HG02763 (cell line): Measurements from ENCODE around the gene GSE1.

ENCODE experiments used
- ATAC-seq: cut with Tn5 transposase; IDR thresholded peaks from one replicate; pipeline ENCODE4 v1.9.1; 2021; ENCODE audit warnings: mild to moderate bottlenecking, moderate library complexity; ENCODE audit not compliant: unreplicated experiment

Gene GSE1

GRCh38 chr16:85616607-85617321 lies 3.6 kb downstream of the GSE1 start:
- ATAC-seq, result no peak

DNA sequence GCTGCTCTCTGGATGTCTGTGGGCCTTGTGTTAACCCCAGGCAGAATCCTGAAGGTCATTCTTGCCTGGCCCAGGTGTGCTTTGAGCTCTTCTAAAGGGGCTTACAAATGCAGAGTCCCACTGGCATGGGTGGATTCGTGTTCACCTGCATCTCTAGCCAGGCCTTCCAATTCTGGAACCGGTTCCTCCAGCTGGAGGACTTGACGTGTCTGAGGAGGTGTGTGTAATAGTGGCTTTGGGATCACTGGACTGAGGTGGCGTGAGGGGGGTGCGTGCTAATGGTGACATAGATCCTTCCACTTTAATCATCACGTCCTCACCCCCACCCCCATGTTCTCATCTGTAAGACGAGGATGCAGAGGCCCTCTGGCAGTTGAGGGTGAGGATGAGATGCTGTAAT lies 4.8 kb downstream of the GSE1 start:
- ATAC-seq, result no peak

GRCh38 chr16:85618521-85618920 lies 5.4 kb downstream of the GSE1 start:
- ATAC-seq, result no peak

GRCh38 chr16:85619101-85619891 lies 6.2 kb downstream of the GSE1 start:
- no peak for ATAC-seq

GRCh38 chr16:85620374-85620773 lies 7.3 kb downstream of the GSE1 start:
- no peak for ATAC-seq

GRCh38 chr16:85621698-85622428 lies 8.7 kb downstream of the GSE1 start:
- ATAC-seq, result no peak

DNA sequence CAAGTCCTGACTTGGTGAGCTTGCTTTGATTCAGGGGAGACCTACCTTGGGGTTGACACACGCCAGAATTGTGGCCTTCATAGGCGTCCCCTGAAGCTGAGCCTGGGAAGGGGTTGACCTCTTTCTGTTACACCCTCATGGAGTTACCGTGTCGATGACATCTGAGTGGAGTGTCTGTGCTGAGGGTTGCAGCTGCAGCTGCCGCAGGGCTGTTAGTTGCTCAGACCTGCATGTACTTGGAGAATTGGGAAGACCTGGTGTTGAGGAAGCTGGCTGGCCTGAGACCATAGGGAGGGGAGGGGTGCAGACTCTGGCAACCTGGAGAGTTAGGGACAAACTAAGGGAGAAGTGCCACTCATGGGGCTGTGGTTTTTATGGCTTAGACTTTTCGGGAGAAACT lies 9.6 kb downstream of the GSE1 start:
- ATAC-seq, result no peak

- no peak for ATAC-seq
These were observed 10.1 kb downstream of the GSE1 start for GRCh38 chr16:85623250-85623649.

- ATAC-seq, result no peak
These were observed 11.0 kb downstream of the GSE1 start for GRCh38 chr16:85623997-85624601.

GRCh38 chr16:85624646-85625045 lies 11.5 kb downstream of the GSE1 start:
- no peak for ATAC-seq

DNA sequence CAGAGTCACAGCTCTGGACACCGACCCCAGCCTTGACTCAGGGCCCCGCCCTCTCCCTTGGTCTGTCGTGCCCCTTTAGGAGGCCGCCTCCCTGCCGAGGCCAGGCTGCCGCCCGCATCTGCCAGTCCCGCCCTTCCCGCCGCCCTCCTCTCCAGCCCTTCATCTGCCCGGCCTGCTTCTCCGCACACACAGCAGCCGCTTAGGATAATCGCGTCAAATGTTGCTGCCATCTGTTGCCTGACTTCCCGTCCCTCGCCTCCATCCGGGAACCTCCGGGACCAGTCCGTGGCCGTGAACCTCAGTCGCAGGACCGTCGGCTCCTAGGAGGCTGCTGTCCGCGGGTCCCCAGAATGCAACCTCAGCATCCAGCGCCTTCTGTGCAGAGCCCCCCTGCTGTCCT lies 11.9 kb downstream of the GSE1 start:
- no peak for ATAC-seq

GRCh38 chr16:85625485-85626117 lies 12.5 kb downstream of the GSE1 start:
- no peak for ATAC-seq

DNA sequence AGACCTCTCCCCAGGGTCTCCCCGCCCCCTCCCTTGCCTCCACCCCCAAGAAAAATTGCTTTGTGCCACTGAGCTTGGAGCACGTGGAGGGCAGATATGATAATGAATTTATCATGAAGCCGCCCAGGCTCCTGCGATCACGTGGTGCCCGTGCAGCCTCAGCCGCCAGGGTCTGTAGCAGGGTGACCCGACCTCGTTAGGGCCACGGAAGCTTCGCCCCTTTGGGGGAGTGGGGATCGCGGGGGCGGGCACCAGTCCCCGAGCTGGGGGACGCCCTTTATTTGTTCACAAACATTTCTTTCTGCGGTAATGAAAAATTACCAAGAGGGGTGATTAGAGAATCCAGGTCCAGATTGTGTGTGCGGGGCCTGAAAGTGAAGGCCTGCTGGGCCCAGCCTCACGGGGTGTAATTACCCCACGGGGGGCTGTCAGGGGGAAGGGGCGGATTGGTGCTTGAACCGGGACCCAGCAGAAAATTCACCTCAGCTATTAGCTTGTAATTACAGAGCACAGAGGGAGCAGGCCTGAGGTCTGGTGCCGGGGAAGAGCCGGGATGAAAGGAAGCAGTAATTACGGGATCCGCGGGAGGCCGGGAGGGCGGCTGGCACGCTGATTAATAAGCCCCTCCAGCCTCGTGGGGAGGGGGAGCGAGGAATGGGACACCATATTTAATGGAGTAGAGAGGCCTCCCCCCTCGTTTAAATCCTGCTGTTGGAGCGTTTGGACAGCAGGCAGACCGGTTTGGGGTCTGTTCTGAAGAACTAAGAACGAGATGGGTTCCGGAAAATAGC lies 13.3 kb downstream of the GSE1 start:
- ATAC-seq, result no peak

GRCh38 chr16:85627089-85627488 lies 14.0 kb downstream of the GSE1 start:
- no peak for ATAC-seq

GRCh38 chr16:85627526-85628264 lies 14.6 kb downstream of the GSE1 start:
- no peak for ATAC-seq

DNA sequence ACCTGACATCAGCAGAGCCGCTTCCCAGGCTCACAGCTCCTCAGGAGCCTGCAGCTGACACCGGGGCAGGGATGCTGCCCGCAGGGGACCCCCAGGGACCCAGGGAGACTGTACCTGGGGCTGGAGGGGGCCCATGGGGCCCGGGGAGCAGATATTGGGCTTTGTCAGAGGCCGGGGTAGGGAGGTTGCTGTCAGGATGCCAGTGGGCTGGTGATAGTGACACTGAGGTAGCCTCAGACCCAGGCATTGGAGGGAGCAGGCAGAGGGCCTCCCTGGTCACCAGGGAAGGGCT lies 15.1 kb downstream of the GSE1 start:
- no peak for ATAC-seq

GRCh38 chr16:85628645-85629044 lies 15.5 kb downstream of the GSE1 start:
- ATAC-seq, result no peak

DNA sequence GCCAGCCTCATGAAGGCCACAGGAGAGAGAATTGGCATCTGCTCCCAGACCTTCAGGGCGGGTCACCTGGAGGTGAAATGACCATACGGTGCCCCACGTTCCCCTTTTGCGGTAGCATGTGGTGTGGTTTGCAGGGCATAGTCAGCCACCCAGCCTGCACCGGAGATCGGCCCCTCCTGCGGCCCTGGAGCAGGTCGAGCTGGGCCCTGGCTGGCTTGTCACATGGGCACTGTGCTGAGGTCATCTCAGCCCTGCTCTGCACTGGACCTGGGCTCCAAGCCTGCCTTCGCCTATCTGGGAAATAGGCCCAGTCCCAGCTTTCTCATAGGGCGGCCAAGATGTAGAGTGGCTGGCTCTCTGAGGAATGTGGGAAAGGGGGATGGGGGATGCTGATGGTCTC lies 16.2 kb downstream of the GSE1 start:
- ATAC-seq, result no peak

DNA sequence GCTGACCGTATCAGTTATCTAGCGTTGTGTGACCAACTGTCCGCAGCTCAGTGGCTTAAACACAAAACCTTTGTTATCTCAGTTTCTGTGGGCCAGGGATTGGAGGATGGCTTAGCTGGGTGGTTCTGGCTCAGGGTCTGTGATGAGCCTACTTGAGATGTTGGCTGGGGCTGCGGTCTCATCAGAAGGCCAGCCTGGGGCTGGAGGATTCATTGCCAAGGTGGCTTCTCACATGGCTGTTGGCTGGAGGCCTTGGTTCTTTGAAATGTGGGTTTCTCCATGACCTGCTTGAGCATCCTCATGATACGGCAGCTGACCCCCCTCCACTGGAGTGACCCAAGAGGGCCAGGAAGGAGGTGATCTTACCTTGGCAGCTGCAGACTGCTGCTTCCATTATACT lies 16.7 kb downstream of the GSE1 start:
- ATAC-seq, result no peak

GRCh38 chr16:85631230-85631629 lies 18.1 kb downstream of the GSE1 start:
- ATAC-seq, result no peak
